ENCODE results near the gene ABHD1. TPM values are rescaled to one million over a fixed set of nuclear protein-coding genes. Genes with fewer than 3 reads are reported as not detected.

ABHD1 gene
- total and polyA plus RNA-seq, 2 donors from 2014 or later, result 0.69 to 2.9 TPM

DNA sequence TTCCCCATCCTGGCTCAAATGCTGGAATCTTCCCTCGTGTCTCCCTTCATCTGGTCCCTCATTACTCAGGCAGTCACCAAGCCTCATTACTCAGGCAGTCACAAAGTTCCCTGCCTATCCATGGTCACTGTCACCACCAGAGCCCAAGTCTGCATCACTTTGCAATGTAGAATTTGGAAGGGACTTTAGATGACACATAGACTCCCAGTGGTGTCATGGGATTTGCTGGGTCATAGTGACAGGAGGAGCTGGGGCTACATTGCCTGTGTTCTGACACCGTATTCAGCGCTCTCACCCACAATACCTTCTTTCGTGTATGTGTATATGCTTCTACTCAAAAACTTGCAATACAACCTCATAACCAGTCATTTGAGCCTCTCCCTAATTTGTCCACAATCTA is 47.3 kb upstream of the ABHD1 start:
- DNase-seq (no peak), FAIRE-seq (no peak)
- Histone ChIP-seq H3K4me1 (ENCODE audit: control insufficient read depth in 2 of 3, insufficient read depth in 2 of 3, low read depth in 1 of 3, low read length in 3 of 3) (peaks cover 0 to 15% (median 9%) of the 10 kb centered on the region in 3 donors), H3K27ac (ENCODE audit: low read depth in 2 of 2, low read length in 2 of 2) (peak overlapping the region in 1 of 2 donors; percentile 29), H3K27me3 (ENCODE audit: control insufficient read depth, insufficient read depth, low read length) (no peaks in the 10 kb centered on the region), H3K4me3 (ENCODE audit: low read length in 3 of 3) (no peak overlapping the region), H3K9ac (ENCODE audit: low read length in 3 of 3) (no peak overlapping the region), H3K36me3 (ENCODE audit: control insufficient read depth in 2 of 3, insufficient read depth in 3 of 3, low read length in 3 of 3) (no peaks in the 10 kb centered on the region), H3K9me3 (ENCODE audit: control insufficient read depth in 2 of 3, insufficient read depth in 1 of 3, low read length in 3 of 3) (no peaks in the 10 kb centered on the region)
- TF ChIP-seq, protein P1, sequence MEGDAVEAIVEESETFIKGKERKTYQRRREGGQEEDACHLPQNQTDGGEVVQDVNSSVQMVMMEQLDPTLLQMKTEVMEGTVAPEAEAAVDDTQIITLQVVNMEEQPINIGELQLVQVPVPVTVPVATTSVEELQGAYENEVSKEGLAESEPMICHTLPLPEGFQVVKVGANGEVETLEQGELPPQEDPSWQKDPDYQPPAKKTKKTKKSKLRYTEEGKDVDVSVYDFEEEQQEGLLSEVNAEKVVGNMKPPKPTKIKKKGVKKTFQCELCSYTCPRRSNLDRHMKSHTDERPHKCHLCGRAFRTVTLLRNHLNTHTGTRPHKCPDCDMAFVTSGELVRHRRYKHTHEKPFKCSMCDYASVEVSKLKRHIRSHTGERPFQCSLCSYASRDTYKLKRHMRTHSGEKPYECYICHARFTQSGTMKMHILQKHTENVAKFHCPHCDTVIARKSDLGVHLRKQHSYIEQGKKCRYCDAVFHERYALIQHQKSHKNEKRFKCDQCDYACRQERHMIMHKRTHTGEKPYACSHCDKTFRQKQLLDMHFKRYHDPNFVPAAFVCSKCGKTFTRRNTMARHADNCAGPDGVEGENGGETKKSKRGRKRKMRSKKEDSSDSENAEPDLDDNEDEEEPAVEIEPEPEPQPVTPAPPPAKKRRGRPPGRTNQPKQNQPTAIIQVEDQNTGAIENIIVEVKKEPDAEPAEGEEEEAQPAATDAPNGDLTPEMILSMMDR (IDR thresholded peaks at IDR 0.05; ENCODE audit: borderline replicate concordance, extremely low read depth, insufficient read depth), result no peak
- intact Hi-C loops (cut with DNase I), result no loop called here

DNA sequence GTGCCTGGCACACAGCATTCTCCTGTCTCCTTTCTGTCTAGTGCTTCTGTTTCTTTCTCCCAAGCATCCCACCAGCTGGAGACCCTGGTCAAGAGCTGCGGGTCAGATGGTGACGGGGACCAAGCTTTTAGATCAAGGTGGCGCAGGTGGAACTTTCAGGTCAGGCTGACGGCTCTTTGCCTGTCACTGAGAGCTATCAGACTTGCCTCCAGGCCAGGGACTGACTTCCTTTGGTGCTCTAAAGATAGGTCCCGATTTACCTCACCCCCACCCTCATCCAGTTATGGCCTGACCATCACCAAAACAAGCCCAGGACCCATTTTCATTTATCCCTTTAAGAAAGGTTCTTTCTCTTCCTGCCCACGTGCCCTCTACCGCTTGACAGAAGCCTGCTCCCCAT is 46.4 kb upstream of the ABHD1 start:
- Histone ChIP-seq H3K27me3 (ENCODE audit: control insufficient read depth, insufficient read depth, low read length) (no peaks in the 10 kb centered on the region), H3K4me3 (ENCODE audit: low read length in 3 of 3) (no peak overlapping the region), H3K36me3 (ENCODE audit: control insufficient read depth in 2 of 3, insufficient read depth in 3 of 3, low read length in 3 of 3) (no peaks in the 10 kb centered on the region), H3K4me1 (ENCODE audit: control insufficient read depth in 2 of 3, insufficient read depth in 2 of 3, low read depth in 1 of 3, low read length in 3 of 3) (peaks cover 0 to 18% (median 9%) of the 10 kb centered on the region in 3 donors), H3K9me3 (ENCODE audit: control insufficient read depth in 2 of 3, insufficient read depth in 1 of 3, low read length in 3 of 3) (no peaks in the 10 kb centered on the region), H3K9ac (ENCODE audit: low read length in 3 of 3) (no peak overlapping the region), H3K27ac (ENCODE audit: low read depth in 2 of 2, low read length in 2 of 2) (peak overlapping the region in 1 of 2 donors; percentile 22)
- no peak for DNase-seq
- FAIRE-seq, result no peak
- TF ChIP-seq, protein P1 (IDR thresholded peaks at IDR 0.05; ENCODE audit: borderline replicate concordance, extremely low read depth, insufficient read depth), result no peak
- intact Hi-C loops (cut with DNase I), result no loop called here

DNA sequence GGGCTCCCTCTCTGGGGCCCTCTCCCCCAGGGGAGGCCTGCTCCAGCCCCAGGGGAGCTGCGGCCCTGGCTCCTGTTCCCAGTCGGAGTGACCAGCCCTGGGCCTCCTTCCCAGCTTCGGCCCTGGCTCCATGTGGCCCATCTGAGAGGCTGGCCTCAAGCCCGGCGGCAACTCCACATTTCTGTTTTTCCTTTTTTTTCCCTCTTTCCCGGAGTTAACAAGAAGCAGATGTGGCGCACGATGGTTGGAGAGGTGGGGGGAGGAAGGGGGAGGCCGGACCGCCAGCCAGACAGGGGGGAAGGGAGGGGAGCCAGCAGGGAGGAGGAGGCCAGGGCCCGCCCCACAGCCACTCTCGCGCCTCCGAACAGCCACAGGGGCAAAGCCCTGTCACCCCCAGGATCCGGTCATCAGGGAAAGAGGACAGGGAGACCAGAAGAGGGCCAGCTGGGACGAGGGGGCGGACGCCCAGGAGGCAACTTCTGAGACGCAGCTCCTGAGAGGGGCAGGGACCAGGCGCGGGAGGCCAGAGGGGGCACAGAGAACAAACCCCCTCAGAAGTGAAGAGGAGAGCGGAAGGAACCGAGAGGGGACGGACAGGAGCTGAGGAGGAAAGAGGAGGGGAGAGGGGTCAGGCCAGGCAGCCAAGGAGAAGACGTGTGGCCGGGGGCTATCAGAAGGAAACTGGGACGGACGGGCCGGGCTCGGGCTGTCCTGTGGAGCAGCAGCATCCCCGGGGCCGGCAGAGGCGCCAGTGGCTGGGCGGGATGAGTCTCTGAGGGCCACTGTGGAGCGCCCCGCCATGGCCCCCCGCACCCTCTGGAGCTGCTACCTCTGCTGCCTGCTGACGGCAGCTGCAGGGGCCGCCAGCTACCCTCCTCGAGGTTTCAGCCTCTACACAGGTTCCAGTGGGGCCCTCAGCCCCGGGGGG is 45.1 kb upstream of the ABHD1 start, which contains the start of gene EMILIN1:
Gene EMILIN1 (plus strand): TSS at position 349 of the 928 bp plus-strand sequence. CDS start 451 bp downstream, at position 800.
- TF ChIP-seq, protein P1 (IDR thresholded peaks at IDR 0.05; ENCODE audit: borderline replicate concordance, extremely low read depth, insufficient read depth), result no peak
- Histone ChIP-seq H3K4me3 (ENCODE audit: low read length in 3 of 3) (peak within 1 kb of the TSS; percentile 20 to 58 (median 55)), H3K36me3 (ENCODE audit: control insufficient read depth in 2 of 3, insufficient read depth in 3 of 3, low read length in 3 of 3) (no peaks in the 10 kb centered on the region), H3K9me3 (ENCODE audit: control insufficient read depth in 2 of 3, insufficient read depth in 1 of 3, low read length in 3 of 3) (no peaks in the 10 kb centered on the region), H3K27me3 (ENCODE audit: control insufficient read depth, insufficient read depth, low read length) (no peaks in the 10 kb centered on the region), H3K9ac (ENCODE audit: low read length in 3 of 3) (peak within 1 kb of the TSS in 1 of 3 donors; percentile 39), H3K27ac (ENCODE audit: low read depth in 2 of 2, low read length in 2 of 2) (peak within 1 kb of the TSS; percentile 54 to 82), H3K4me1 (ENCODE audit: control insufficient read depth in 2 of 3, insufficient read depth in 2 of 3, low read depth in 1 of 3, low read length in 3 of 3) (peaks cover 0 to 16% (median 9%) of the 10 kb centered on the region in 3 donors)
- intact Hi-C loops (cut with DNase I), result no loop called here
- DNase-seq (peak; percentile 83 to 97 (median 88)), FAIRE-seq (no peak)

Measured in kidney (tissue), 14 donors.